K562 (cell line): ENCODE results near the gene PACC1. TPM values are rescaled to one million over a fixed set of nuclear protein-coding genes. Genes with fewer than 3 reads are reported as not detected.

Source experiments
- BHLHE40 ChIP-seq: IDR thresholded peaks from 2 replicates; pipeline ENCODE4 v1.6.1; 2011; ENCODE audit warnings: low read length, improper control_type of control experiment
- CBX3 ChIP-seq, 2 experiments: IDR thresholded peaks; 1 replicate in 1 of 2; 2 replicates in 1 of 2; pipeline ENCODE4 v1.6.1; 2012; ENCODE audit warnings: inconsistent platforms in 2 of 2, low read length in 2 of 2, borderline replicate concordance in 1 of 2, control low read depth in 1 of 2
- CUX1 ChIP-seq: fragments of 200-800 bp; sonication (Bioruptor generic); IDR thresholded peaks from 2 replicates; pipeline ENCODE4 v1.6.1; 2016; ENCODE audit warnings: missing genetic modification characterization, missing compliant biosample characterization
- DLX4 ChIP-seq: fragments of 250-450 bp; sonication (Bioruptor Pico); IDR thresholded peaks from 2 replicates; pipeline ENCODE4 v1.6.1; 2021; ENCODE audit warnings: mild to moderate bottlenecking
- ETS1 ChIP-seq: conservative IDR thresholded peaks from 2 replicates; pipeline ENCODE4 v1.6.1; 2011; ENCODE audit warnings: low read depth, mild to moderate bottlenecking, low read length; ENCODE audit not compliant: control insufficient read depth
- HOXB6 ChIP-seq: fragments of 250-450 bp; sonication (Bioruptor Pico); IDR thresholded peaks from 2 replicates; pipeline ENCODE4 v1.5.1; 2022; ENCODE audit warnings: mild to moderate bottlenecking, borderline replicate concordance
- JUNB ChIP-seq: fragments of 450-650 bp; formaldehyde crosslinking; conservative IDR thresholded peaks from 2 replicates; pipeline ENCODE4 v1.4.0; 2020; ENCODE audit warnings: mild to moderate bottlenecking
- KAT2B ChIP-seq: IDR thresholded peaks from one replicate; pipeline ENCODE4 v1.6.1; 2012; ENCODE audit warnings: low read depth, mild to moderate bottlenecking, control low read depth, inconsistent platforms, low read length, moderate library complexity
- MAFF ChIP-seq: IDR thresholded peaks from 2 replicates; pipeline ENCODE4 v1.6.1; 2012; ENCODE audit warnings: low read length, improper control_type of control experiment
- PATZ1 ChIP-seq: fragments of 250-450 bp; sonication (Bioruptor Pico); IDR thresholded peaks from 2 replicates; pipeline ENCODE4 v1.5.0; 2020; ENCODE audit warnings: mild to moderate bottlenecking, borderline replicate concordance
- TFAM ChIP-seq: fragments of 250-450 bp; sonication (Bioruptor Pico); conservative IDR thresholded peaks from 2 replicates; pipeline ENCODE4 v1.5.0; 2021; ENCODE audit warnings: mild to moderate bottlenecking, moderate library complexity
- VEZF1 ChIP-seq: fragments of 200-800 bp; sonication (Bioruptor generic); IDR thresholded peaks from 2 replicates; pipeline ENCODE4 v1.6.1; 2017; ENCODE audit warnings: missing genetic modification characterization, missing compliant biosample characterization
- ZNF274 ChIP-seq: IDR thresholded peaks from 2 replicates; pipeline ENCODE4 v1.6.1; 2011; ENCODE audit warnings: low read depth, mild to moderate bottlenecking, low read length, moderate library complexity, borderline replicate concordance
- ZNF384 ChIP-seq: IDR thresholded peaks from 2 replicates; pipeline ENCODE4 v1.6.1; 2012; ENCODE audit warnings: low read depth, low read length, improper control_type of control experiment
- ZSCAN32 ChIP-seq: fragments of 450-650 bp; formaldehyde crosslinking; IDR thresholded peaks from 2 replicates; pipeline ENCODE4 v1.4.0; 2020; ENCODE audit warnings: mild to moderate bottlenecking, moderate library complexity
- polyA plus RNA-seq, 8 experiments: library from polyadenylated mRNA; depleted of rRNA in 4 of 8; stranded (reverse) in 5 of 8; unstranded in 3 of 8; fragments of >200 nt; fragmentation: Nextera tagmentation in 2 of 8; fragmentation: Illumina TruSeq in 1 of 8; extraction: Ambion mirVana in 2 of 8; extraction: Trizol in 1 of 8; gene quantifications; 2 replicates each; pipeline versions ENCODE4 v1.2.1 to v1.2.3, GENCODE V29; 2011 to 2014; ENCODE audit warnings: inconsistent platforms in 1 of 8, missing spikeins in 1 of 8
- total RNA-seq, 7 experiments: library from RNA; depleted of rRNA in 6 of 7; stranded (reverse); fragments of >200 nt in 6 of 7; fragmentation: Illumina TruSeq in 2 of 7; extraction: Trizol in 2 of 7; gene quantifications; 2 replicates each; pipeline versions ENCODE4 v1.2.1 to v1.2.3, GENCODE V29; 2011 to 2021; ENCODE audit warnings: low replicate concordance in 1 of 7

Gene PACC1
- total and polyA plus RNA-seq, 9 of the 15 experiments (the other 6 are each of a cell fraction or from before 2014, with no cell fraction given) = 7.1 to 19.3 (median 14.9) TPM

- TF ChIP-seq DLX4 (CRISPR knock-in tag) (no peak), CUX1 (no peak), ZNF384 (peak; percentile 55; the same call in 1 of the 2 replicates), ETS1 (no peak), KAT2B (no peak), JUNB (CRISPR knock-in tag) (no peak), MAFF (no peak), ZNF274 (no peak), ZSCAN32 (CRISPR knock-in tag) (no peak), HOXB6 (no peak), BHLHE40 (0 out of 2 replicates have a peak, but pooled peaks have one; percentile 13), PATZ1 (no peak), CBX3 (IDR thresholded peaks at IDR 0.05; ENCODE audit: borderline replicate concordance in 1 of 2, low read length in 2 of 2) (0 out of 3 replicates have a peak, but pooled peaks of 1 of the 2 experiments have one; percentile 38), TFAM (CRISPR knock-in tag) (no peak), VEZF1 (no peak)
Measured at GRCh38 chr1:212455803-212456528, 41.3 kb upstream of the PACC1 start (continued).
